ENCODE results near the gene MRTFA.

DNA sequence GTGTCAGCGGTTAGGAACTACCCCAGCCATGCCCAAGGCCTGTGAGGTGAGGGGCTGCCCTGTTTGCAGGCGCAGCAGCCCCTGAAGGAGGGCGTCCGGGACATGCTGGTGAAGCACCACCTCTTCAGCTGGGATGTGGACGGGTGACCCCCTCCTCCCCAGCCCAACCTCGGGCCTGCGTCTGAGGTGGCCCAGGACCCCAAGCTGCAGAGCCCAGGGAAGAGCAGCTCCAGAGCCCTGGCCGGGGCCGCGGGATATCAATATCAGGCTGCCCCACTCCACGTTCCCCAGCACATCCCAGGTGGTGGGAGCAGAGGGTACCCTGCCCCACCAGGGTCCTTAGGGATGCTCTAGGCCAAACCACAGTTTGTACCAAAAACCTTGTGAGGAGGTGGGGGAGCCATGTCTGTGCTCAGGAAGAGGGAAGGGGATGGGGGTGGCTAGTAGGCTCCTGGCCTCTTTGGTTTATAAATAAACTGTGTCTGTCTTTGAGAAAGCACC, 226.9 kb downstream of the MRTFA start:
- TF ChIP-seq, protein P1, sequence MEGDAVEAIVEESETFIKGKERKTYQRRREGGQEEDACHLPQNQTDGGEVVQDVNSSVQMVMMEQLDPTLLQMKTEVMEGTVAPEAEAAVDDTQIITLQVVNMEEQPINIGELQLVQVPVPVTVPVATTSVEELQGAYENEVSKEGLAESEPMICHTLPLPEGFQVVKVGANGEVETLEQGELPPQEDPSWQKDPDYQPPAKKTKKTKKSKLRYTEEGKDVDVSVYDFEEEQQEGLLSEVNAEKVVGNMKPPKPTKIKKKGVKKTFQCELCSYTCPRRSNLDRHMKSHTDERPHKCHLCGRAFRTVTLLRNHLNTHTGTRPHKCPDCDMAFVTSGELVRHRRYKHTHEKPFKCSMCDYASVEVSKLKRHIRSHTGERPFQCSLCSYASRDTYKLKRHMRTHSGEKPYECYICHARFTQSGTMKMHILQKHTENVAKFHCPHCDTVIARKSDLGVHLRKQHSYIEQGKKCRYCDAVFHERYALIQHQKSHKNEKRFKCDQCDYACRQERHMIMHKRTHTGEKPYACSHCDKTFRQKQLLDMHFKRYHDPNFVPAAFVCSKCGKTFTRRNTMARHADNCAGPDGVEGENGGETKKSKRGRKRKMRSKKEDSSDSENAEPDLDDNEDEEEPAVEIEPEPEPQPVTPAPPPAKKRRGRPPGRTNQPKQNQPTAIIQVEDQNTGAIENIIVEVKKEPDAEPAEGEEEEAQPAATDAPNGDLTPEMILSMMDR (IDR thresholded peaks at IDR 0.05 in 8 of 11, conservative IDR thresholded peaks at IDR 0.05 in 3 of 11), result no peak
- TF ChIP-seq POLR2A (IDR thresholded peaks at IDR 0.05), result no peak
- TF ChIP-seq POLR2AphosphoS5 (IDR thresholded peaks at IDR 0.05), result peak in 1 of 3 donors; percentile 65
